GM18861 (cell line): ENCODE results near the gene FZR1.
"Not testable (repeated sequence)": the region's sequence is repeated elsewhere in the genome, so short reads cannot be mapped to it uniquely, and the experiment has no call there.

Source experiments
- ATAC-seq: cut with Tn5 transposase; IDR thresholded peaks from one replicate; pipeline ENCODE4 v1.9.1; 2021; ENCODE audit not compliant: unreplicated experiment

The FZR1 gene

GRCh38 chr19:3528539-3529211 lies 22.6 kb downstream of the FZR1 start:
- no peak for ATAC-seq

- ATAC-seq: not testable (repeated sequence)
Observed at GRCh38 chr19:3529299-3529698, 23.2 kb downstream of the FZR1 start.

GRCh38 chr19:3530389-3530788 lies 24.3 kb downstream of the FZR1 start:
- ATAC-seq: no peak

- ATAC-seq: no peak
Observed at GRCh38 chr19:3531716-3532115, 25.6 kb downstream of the FZR1 start.

- ATAC-seq: no peak
Observed at GRCh38 chr19:3532154-3532786, 26.2 kb downstream of the FZR1 start.

GRCh38 chr19:3533033-3533432 lies 26.9 kb downstream of the FZR1 start:
- no peak for ATAC-seq

- ATAC-seq: no peak
Observed at GRCh38 chr19:3533563-3534216, 27.6 kb downstream of the FZR1 start.

GRCh38 chr19:3534375-3535234 lies 28.5 kb downstream of the FZR1 start:
- ATAC-seq: no peak

- no peak for ATAC-seq
Observed at GRCh38 chr19:3535235-3535535, 29.1 kb downstream of the FZR1 start.

- ATAC-seq: no peak
Observed at GRCh38 chr19:3535563-3535965, 29.5 kb downstream of the FZR1 start.

- ATAC-seq: no peak
Observed at GRCh38 chr19:3535981-3536380, 29.9 kb downstream of the FZR1 start.

GRCh38 chr19:3536429-3537100 lies 30.5 kb downstream of the FZR1 start:
- no peak for ATAC-seq

GRCh38 chr19:3537101-3537437 lies 31.0 kb downstream of the FZR1 start:
- ATAC-seq: no peak

GRCh38 chr19:3537438-3538240 lies 31.5 kb downstream of the FZR1 start:
- no peak for ATAC-seq

GRCh38 chr19:3538258-3538929 lies 32.3 kb downstream of the FZR1 start:
- ATAC-seq: no peak

- ATAC-seq: no peak
Observed at GRCh38 chr19:3538965-3539755, 33.0 kb downstream of the FZR1 start, which contains the start of gene TEKTIP1. TSS of gene TEKTIP1 (plus strand) at chr19:3539174. CDS start at chr19:3539178, 4 bp downstream.

- no peak for ATAC-seq
Observed at GRCh38 chr19:3539756-3540118, 33.6 kb downstream of the FZR1 start.

GRCh38 chr19:3543150-3544057 lies 37.3 kb downstream of the FZR1 start:
- no peak for ATAC-seq
